Endodermal cell (in vitro differentiated cells): Measurements from ENCODE around the gene SOAT2. TPM values are rescaled to one million over a fixed set of nuclear protein-coding genes. Genes with fewer than 3 reads are reported as not detected.

Experiments
- DNase-seq: peaks from one replicate; pipeline ENCODE4 v3.0.0-alpha.2; 2017
- H3K27ac ChIP-seq: 2 replicates; pipeline ENCODE4 v1.5.1; 2013; ENCODE audit warnings: mild to moderate bottlenecking, low read depth, low read length, moderate library complexity
- H3K27me3 ChIP-seq: 2 replicates; pipeline ENCODE4 v1.6.1; 2013; ENCODE audit warnings: mild to moderate bottlenecking, low read length, moderate library complexity; ENCODE audit not compliant: insufficient read depth, control insufficient read depth, poor library complexity, severe bottlenecking
- H3K36me3 ChIP-seq: 2 replicates; pipeline ENCODE4 v1.7.0; 2013; ENCODE audit warnings: mild to moderate bottlenecking, low read length, moderate library complexity; ENCODE audit not compliant: control insufficient read depth, insufficient read depth
- H3K4me1 ChIP-seq: one replicate; pipeline ENCODE4 v1.7.0; 2013; ENCODE audit warnings: low read length; ENCODE audit not compliant: control insufficient read depth, insufficient read depth
- H3K4me3 ChIP-seq: 2 replicates; pipeline ENCODE4 v1.5.1; 2013; ENCODE audit warnings: mild to moderate bottlenecking, low read length, moderate library complexity
- H3K9ac ChIP-seq: 2 replicates; pipeline ENCODE4 v1.6.1; 2013; ENCODE audit warnings: mild to moderate bottlenecking, low read length, moderate library complexity; ENCODE audit not compliant: poor library complexity, severe bottlenecking; ENCODE audit errors: extremely low read depth
- H3K9me3 ChIP-seq: 2 replicates; pipeline ENCODE4 v1.6.1; 2013; ENCODE audit warnings: mild to moderate bottlenecking, low read length, moderate library complexity; ENCODE audit not compliant: control insufficient read depth
- H3K27ac Mint-ChIP-seq: 2 replicates; pipeline ENCODE4 v1.8.0; 2020; ENCODE audit warnings: mixed read lengths
- H3K27me3 Mint-ChIP-seq: 2 replicates; pipeline ENCODE4 v1.8.0; 2021; ENCODE audit warnings: mild to moderate bottlenecking, mixed read lengths; ENCODE audit not compliant: insufficient read depth
- H3K36me3 Mint-ChIP-seq: 2 replicates; pipeline ENCODE4 v1.8.0; 2020; ENCODE audit warnings: low read depth, mixed read lengths
- H3K4me1 Mint-ChIP-seq: 2 replicates; pipeline ENCODE4 v1.8.0; 2020; ENCODE audit warnings: mixed read lengths
- H3K4me3 Mint-ChIP-seq: 2 replicates; pipeline ENCODE4 v1.8.0; 2020; ENCODE audit warnings: mild to moderate bottlenecking, moderate library complexity, mixed read lengths
- H3K9me3 Mint-ChIP-seq: 2 replicates; pipeline ENCODE4 v1.8.0; 2020; ENCODE audit warnings: mild to moderate bottlenecking, mixed read lengths
- CTCF ChIP-seq: fragments of 200-600 bp; sonication (generic); conservative IDR thresholded peaks from 2 replicates; pipeline ENCODE4 v1.5.0; 2021; ENCODE audit warnings: antibody characterized with exemption, mild to moderate bottlenecking
- whole genome bisulfite sequencing, 2 experiments: methylation state at CpG; one replicate each; pipeline versions ENCODE4 v1.1.5 to v1.1.7; 2013; ENCODE audit warnings: missing lambda C conversion rate in 2 of 2, mixed read lengths in 1 of 2; ENCODE audit not compliant: insufficient coverage in 1 of 2, insufficient read length in 1 of 2; 5-methylcytosine and 5-hydroxymethylcytosine counted together
- total RNA-seq, 2 donors: library from RNA; stranded (reverse); fragmentation: NEBNext Ultra II Directional in 1 of 2; extraction: Animal tissue kit (Norgen Biotek cat#: 25700) in 1 of 2; gene quantifications; 2 replicates in 1 of 2; 3 replicates in 1 of 2; pipeline ENCODE4 v1.2.1, GENCODE V29; 2021

The SOAT2 gene
- total RNA-seq, 2 donors from 2014 or later: 0.46 to 0.71 TPM

GRCh38 chr12:53143355-53143754 lies 40.1 kb downstream of the SOAT2 start:
- peaks cover 6% of the 10 kb centered on the region for H3K4me1 Mint-ChIP-seq
- Histone ChIP-seq H3K36me3 (no peaks in the 10 kb centered on the region), H3K4me3 (peak overlapping the region; percentile 27), H3K9me3 (peaks cover 36% of the 10 kb centered on the region), H3K27me3 (no peaks in the 10 kb centered on the region), H3K9ac (no peak overlapping the region), H3K27ac (no peak overlapping the region), H3K4me1 (no peaks in the 10 kb centered on the region)
- H3K27me3 Mint-ChIP-seq: peaks cover 10% of the 10 kb centered on the region
- H3K27ac Mint-ChIP-seq: peak overlapping the region; percentile 57
- H3K36me3 Mint-ChIP-seq: no peaks in the 10 kb centered on the region
- no peak overlapping the region for H3K4me3 Mint-ChIP-seq
- no peak for TF ChIP-seq CTCF
- 42 to 54% methylated on average over 4 of the region's 4 CpGs for WGBS, 2 experiments
- no peak for DNase-seq
- peaks cover 24% of the 10 kb centered on the region for H3K9me3 Mint-ChIP-seq

GRCh38 chr12:53145383-53146260 lies 42.3 kb downstream of the SOAT2 start:
- no peak overlapping the region for H3K4me3 Mint-ChIP-seq
- no peak for TF ChIP-seq CTCF
- Histone ChIP-seq H3K4me3 (no peak overlapping the region), H3K9me3 (peaks cover 13% of the 10 kb centered on the region), H3K27ac (no peak overlapping the region), H3K4me1 (no peaks in the 10 kb centered on the region), H3K27me3 (no peaks in the 10 kb centered on the region), H3K9ac (no peak overlapping the region), H3K36me3 (no peaks in the 10 kb centered on the region)
- WGBS, 2 experiments: 92 to 95% methylated on average over 5 of the region's 5 CpGs
- no peak overlapping the region for H3K27ac Mint-ChIP-seq
- H3K36me3 Mint-ChIP-seq: no peaks in the 10 kb centered on the region
- peaks cover 6% of the 10 kb centered on the region for H3K27me3 Mint-ChIP-seq
- H3K4me1 Mint-ChIP-seq: peaks cover 6% of the 10 kb centered on the region
- peaks cover 2% of the 10 kb centered on the region for H3K9me3 Mint-ChIP-seq
- DNase-seq: no peak

DNA sequence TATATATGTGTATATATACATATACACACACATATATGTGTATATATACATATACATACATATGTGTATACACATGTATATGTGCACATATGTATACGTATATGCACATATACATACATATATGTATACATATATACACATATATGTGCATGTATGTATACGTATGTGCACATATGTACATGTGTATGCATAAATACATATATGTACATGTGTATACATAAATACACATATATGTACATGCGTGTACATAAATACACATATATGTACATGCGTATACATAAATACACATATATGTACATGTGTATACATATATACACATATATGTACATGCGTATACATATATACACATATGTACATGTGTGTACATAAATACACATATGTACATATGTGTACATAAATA lies 43.9 kb downstream of the SOAT2 start:
- Histone ChIP-seq H3K36me3 (no peaks in the 10 kb centered on the region), H3K9me3 (peaks cover 4% of the 10 kb centered on the region), H3K4me3 (no peak overlapping the region), H3K27ac (no peak overlapping the region), H3K9ac (no peak overlapping the region), H3K27me3 (no peaks in the 10 kb centered on the region), H3K4me1 (no peaks in the 10 kb centered on the region)
- 80% methylated on average over 1 of the region's 5 CpGs; no CpG with 5 or more reads in 1 of the 2 experiments for WGBS, 2 experiments
- H3K4me1 Mint-ChIP-seq: peaks cover 8% of the 10 kb centered on the region
- no peaks in the 10 kb centered on the region for H3K36me3 Mint-ChIP-seq
- H3K9me3 Mint-ChIP-seq: no peaks in the 10 kb centered on the region
- no peak for TF ChIP-seq CTCF
- no peak overlapping the region for H3K27ac Mint-ChIP-seq
- H3K27me3 Mint-ChIP-seq: peaks cover 18% of the 10 kb centered on the region
- no peak for DNase-seq
- H3K4me3 Mint-ChIP-seq: no peak overlapping the region
